Measurements from ENCODE around the gene COL24A1.

Gene COL24A1

DNA sequence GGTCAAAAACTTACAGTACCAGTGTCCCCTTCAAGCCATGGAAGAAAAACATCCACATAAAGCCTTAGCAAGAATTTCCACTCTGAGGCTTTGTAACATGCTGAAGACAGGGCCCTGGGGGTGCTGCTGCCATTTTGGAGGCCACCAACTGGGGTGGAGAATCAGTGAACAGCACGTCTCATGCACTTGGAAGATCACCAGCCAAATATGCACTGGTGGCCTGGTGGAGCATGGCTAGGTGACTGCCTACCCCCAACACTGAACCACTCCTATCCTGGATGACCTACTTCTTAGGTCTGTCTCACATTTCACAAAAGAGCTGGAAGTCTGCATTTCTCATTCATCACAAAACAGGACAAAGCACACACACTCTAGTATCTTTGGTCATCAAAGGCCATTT, 126.4 kb downstream of the COL24A1 start:
- no peak for DNase-seq (ENCODE audit: extremely low read depth, low read depth)
- TF ChIP-seq, protein P1, sequence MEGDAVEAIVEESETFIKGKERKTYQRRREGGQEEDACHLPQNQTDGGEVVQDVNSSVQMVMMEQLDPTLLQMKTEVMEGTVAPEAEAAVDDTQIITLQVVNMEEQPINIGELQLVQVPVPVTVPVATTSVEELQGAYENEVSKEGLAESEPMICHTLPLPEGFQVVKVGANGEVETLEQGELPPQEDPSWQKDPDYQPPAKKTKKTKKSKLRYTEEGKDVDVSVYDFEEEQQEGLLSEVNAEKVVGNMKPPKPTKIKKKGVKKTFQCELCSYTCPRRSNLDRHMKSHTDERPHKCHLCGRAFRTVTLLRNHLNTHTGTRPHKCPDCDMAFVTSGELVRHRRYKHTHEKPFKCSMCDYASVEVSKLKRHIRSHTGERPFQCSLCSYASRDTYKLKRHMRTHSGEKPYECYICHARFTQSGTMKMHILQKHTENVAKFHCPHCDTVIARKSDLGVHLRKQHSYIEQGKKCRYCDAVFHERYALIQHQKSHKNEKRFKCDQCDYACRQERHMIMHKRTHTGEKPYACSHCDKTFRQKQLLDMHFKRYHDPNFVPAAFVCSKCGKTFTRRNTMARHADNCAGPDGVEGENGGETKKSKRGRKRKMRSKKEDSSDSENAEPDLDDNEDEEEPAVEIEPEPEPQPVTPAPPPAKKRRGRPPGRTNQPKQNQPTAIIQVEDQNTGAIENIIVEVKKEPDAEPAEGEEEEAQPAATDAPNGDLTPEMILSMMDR (IDR thresholded peaks at IDR 0.05; ENCODE audit: low read depth, low read length): no peak

DNA sequence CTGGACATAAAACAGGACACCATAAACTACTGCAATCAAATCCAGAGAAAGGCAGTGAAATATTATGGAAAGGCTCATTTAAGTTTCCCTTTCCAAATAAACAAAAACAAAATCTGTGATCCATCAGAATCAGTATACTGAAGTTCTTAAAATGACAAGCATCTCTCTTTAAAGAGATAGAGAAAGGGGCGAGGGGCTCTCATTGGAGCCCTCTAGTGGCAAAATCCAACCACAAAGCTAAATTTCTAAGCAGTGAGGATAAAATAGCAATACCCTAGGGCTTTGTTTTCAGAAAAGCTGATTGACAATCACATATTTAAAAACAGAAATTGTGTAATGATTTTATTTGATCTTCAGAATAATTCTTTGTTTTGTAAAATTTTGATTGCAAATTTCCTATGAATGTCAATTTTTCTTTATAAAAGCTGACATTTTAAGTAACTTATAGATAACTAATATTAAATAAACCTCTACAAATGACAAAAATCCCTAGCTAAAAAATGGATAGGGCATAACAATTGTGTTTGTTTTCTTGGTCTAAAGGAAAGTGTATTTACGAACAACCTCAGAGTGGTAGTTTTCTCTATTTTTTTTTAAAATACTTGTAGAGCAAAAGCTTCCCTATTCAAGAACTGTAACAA, 138.2 kb downstream of the COL24A1 start:
- TF ChIP-seq, protein P1 (IDR thresholded peaks at IDR 0.05; ENCODE audit: low read depth, low read length): peak; percentile 77
- DNase-seq (ENCODE audit: extremely low read depth, low read depth): peak; percentile 5

DNA sequence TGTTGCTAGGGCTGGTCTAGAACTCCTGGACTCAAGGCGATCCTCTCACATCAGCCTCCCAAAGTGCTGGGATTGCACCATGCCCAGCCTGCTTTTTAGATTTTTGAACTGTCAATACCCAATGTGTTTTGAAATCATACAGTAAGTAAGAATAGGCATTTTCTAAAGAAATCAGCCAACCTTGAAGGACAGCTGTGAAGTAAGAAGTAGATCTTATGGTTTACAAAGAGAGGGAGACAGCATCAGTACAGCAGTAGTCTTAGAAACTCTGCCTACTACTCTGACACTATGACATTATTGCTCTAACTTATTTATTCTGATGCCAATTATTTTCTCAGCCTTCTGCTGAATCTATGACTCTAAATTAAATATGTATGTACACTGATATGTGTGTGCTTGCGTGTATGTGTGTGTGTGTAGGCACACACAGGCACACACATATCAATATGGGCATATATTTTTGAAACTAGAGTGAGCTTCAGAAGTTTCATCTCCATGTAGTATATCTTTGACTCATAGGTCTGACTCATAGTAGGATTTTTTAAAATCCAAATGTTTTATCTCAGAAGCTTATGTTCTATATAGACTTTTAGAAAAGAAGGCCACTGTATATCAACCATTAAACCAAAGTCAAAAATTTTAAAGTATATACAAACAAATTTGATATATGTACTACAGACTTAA, 140.4 kb downstream of the COL24A1 start:
- no peak for DNase-seq (ENCODE audit: extremely low read depth, low read depth)
- TF ChIP-seq, protein P1 (IDR thresholded peaks at IDR 0.05; ENCODE audit: low read depth, low read length): no peak

DNA sequence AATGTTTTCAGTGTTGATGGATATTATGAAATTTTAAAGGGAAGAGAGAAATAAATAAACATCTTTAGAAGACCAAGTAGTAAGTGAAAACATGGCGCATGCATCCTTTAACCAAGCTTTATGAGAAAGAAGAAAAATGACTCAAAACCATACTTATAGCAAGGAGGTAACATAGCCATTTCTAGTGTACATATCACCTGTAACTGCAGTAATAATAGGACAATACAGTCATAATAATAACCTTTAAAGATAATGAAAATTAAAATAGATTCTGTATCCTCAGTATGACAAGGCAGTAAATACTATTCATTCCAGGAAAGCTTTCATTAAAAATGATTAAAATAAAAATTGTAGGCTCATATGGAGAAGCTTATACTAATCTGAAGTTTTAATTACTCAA, 141.2 kb downstream of the COL24A1 start:
- no peak for DNase-seq (ENCODE audit: extremely low read depth, low read depth)
- TF ChIP-seq, protein P1 (IDR thresholded peaks at IDR 0.05; ENCODE audit: low read depth, low read length): no peak

DNA sequence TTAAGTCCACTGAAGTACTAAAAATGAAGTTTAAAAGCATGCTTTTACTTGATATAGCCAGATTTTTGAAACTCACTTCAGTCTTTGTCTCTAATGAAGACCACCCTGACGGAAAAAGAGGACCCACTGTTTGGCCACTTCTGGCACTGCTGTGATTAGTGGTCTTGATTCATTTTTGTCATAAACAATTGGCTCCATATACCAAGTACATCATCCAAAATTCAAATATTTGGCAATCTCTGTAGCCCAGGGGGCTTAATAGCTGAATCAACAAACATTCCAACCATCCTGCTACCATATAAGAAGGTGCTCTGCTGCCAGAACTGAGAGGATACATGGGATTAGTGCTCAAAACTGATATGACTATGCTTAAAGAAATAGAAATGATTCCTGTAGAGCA, 156.0 kb downstream of the COL24A1 start:
- TF ChIP-seq, protein P1 (IDR thresholded peaks at IDR 0.05; ENCODE audit: low read depth, low read length): no peak
- DNase-seq (ENCODE audit: extremely low read depth, low read depth): no peak

DNA sequence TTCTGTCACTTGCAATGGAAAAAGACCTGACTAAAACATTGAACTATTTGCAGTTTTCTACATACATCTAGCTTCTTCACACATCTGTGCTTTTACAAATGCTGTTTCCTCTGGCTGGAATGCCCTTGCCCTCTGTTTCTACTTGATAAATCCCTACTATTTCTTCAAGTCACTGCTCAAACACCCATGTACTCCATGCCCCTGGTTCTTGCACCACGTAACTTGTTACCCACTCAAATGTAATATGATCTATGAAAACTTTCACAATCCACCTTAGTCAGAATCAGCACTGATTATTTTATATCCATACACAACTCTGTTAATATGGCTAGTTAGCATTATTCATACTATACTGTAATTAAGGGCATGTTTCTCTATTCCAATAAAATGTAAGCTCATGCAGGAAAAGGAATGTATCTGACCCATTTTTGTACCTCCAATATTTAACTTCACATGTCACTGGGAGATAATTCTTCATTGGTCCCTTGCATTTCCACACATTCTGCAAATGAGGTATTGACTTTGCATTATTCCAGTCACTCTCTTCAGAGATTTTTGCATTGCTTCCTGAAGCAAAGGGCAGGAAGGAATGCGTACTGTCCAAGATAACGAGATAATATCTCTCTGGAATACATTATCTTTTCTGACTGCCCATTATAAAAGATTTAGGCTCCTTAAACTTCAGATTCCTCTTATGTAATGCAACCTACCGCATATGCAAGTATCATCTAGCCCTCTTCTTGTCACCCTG, 158.3 kb downstream of the COL24A1 start:
- no peak for DNase-seq (ENCODE audit: extremely low read depth, low read depth)
- TF ChIP-seq, protein P1 (IDR thresholded peaks at IDR 0.05; ENCODE audit: low read depth, low read length): no peak

DNA sequence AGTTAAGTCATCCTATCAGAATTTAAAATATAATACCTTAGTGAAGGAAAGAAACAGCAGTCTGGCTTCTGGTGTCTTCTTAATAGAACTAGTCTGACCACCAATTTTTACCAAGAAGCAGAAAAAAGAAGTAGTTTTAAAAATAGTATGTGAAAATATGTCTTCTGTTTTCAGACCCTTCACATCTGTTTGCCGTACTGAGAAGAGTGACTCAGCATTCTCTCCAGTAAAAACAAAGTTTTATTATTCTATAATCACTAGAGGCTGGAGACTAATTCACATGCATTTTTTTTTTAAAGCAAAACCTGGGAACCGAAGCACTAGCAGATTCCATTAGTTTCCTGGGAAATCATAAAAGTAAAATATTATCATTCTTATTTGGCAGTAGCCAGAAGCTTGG, 163.8 kb downstream of the COL24A1 start:
- no peak for DNase-seq (ENCODE audit: extremely low read depth, low read depth)
- TF ChIP-seq, protein P1 (IDR thresholded peaks at IDR 0.05; ENCODE audit: low read depth, low read length): no peak

All from AG09319 (cell line).